ENCODE measurements around the gene NKG7. TPM values are rescaled to one million over a fixed set of nuclear protein-coding genes. Genes with fewer than 3 reads are reported as not detected.
A peak's percentile ranks its signal among the peaks of the same experiment; 100 is the strongest.

Gene NKG7
- total and polyA plus RNA-seq, 2 of the 13 experiments (the other 11 are each of a cell fraction or from before 2014, with no cell fraction given): 0.40 TPM; not detected in 1

GRCh38 chr19:51422053-51422448, 49.6 kb upstream of the NKG7 start (continued):
- TF ChIP-seq ETV5 (CRISPR knock-in tag; IDR thresholded peaks at IDR 0.05; ENCODE audit: borderline replicate concordance): peak; percentile 68
- TF ChIP-seq ZNF484 (CRISPR knock-in tag; IDR thresholded peaks at IDR 0.05; ENCODE audit: borderline replicate concordance, low read depth): peak; percentile 55; the same call in 1 of the 2 replicates
- peak; percentile 95; the same call in 1 of the 2 replicates for TF ChIP-seq ZNF878 (CRISPR knock-in tag; IDR thresholded peaks at IDR 0.05)
- no peak for TF ChIP-seq AKAP8 (CRISPR knock-in tag; IDR thresholded peaks at IDR 0.05)
- peak; percentile 91; the same call in 1 of the 2 replicates for TF ChIP-seq ZNF75D (CRISPR knock-in tag; IDR thresholded peaks at IDR 0.05; ENCODE audit: borderline replicate concordance)
- TF ChIP-seq DZIP1 (CRISPR knock-in tag; IDR thresholded peaks at IDR 0.05): peak; percentile 77; the same call in 1 of the 2 replicates
- peak; percentile 52; the same call in 1 of the 2 replicates for TF ChIP-seq PRDM15 (CRISPR knock-in tag; IDR thresholded peaks at IDR 0.05)
- TF ChIP-seq, protein P1, sequence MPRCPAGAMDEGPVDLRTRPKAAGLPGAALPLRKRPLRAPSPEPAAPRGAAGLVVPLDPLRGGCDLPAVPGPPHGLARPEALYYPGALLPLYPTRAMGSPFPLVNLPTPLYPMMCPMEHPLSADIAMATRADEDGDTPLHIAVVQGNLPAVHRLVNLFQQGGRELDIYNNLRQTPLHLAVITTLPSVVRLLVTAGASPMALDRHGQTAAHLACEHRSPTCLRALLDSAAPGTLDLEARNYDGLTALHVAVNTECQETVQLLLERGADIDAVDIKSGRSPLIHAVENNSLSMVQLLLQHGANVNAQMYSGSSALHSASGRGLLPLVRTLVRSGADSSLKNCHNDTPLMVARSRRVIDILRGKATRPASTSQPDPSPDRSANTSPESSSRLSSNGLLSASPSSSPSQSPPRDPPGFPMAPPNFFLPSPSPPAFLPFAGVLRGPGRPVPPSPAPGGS (CRISPR knock-in tag; IDR thresholded peaks at IDR 0.05): peak; percentile 65; the same call in 1 of the 2 replicates
- no peak for TF ChIP-seq FOXK2 (IDR thresholded peaks at IDR 0.05)
- TF ChIP-seq ETV6 (CRISPR knock-in tag; conservative IDR thresholded peaks at IDR 0.05): peak; percentile 98
- no peak for TF ChIP-seq NFATC3 (CRISPR knock-in tag; IDR thresholded peaks at IDR 0.05)
- TF ChIP-seq ZNF513 (CRISPR knock-in tag; conservative IDR thresholded peaks at IDR 0.05): no peak
- TF ChIP-seq ZNF564 (CRISPR knock-in tag; IDR thresholded peaks at IDR 0.05): peak; percentile 95
- no peak for TF ChIP-seq AHDC1 (CRISPR knock-in tag; IDR thresholded peaks at IDR 0.05; ENCODE audit: borderline replicate concordance)

All from HepG2 (cell line).